Measurements from ENCODE around the gene SLC9A9. TPM values are rescaled to one million over a fixed set of nuclear protein-coding genes. Genes with fewer than 3 reads are reported as not detected.

The SLC9A9 gene
- total RNA-seq, 3 donors from 2014 or later (not counting 1 experiment from before 2014, with no cell fraction given): 24.0 to 29.1 (median 27.2) TPM

- H3K36me3 ChIP-seq (ENCODE audit: control insufficient read depth, insufficient read depth, low read length): no peaks in the 10 kb centered on the region
- H3K27me3 ChIP-seq (ENCODE audit: control insufficient read depth, insufficient read depth, low read length): no peaks in the 10 kb centered on the region
- ATAC-seq (no peak), DNase-seq (no peak)
- no peaks in the 10 kb centered on the region for H3K9me3 ChIP-seq (ENCODE audit: control insufficient read depth, insufficient read depth, low read length)
- H3K9me3 Mint-ChIP-seq: no peaks in the 10 kb centered on the region
- WGBS (ENCODE audit: insufficient coverage): 84% methylated on average over 4 of the region's 4 CpGs
- H3K4me1 ChIP-seq (ENCODE audit: control insufficient read depth, insufficient read depth, low read length): peaks cover 6% of the 10 kb centered on the region
- no peak overlapping the region for H3K4me3 Mint-ChIP-seq
- no peaks in the 10 kb centered on the region for H3K27me3 Mint-ChIP-seq (ENCODE audit: low read depth in 2 of 2)
- TF ChIP-seq CTCF (IDR thresholded peaks at IDR 0.05): no peak
- no peak overlapping the region for H3K4me3 ChIP-seq (ENCODE audit: low read length)
- peaks cover 18 to 20% of the 10 kb centered on the region in 2 donors for H3K4me1 Mint-ChIP-seq
- intact Hi-C loops (cut with micrococcal nuclease): no loop called here
- no peaks in the 10 kb centered on the region for H3K36me3 Mint-ChIP-seq
- no peak overlapping the region for H3K27ac Mint-ChIP-seq
- H3K27ac ChIP-seq (ENCODE audit: low read length): no peak overlapping the region
Measured at GRCh38 chr3:143358793-143359491, 489.3 kb downstream of the SLC9A9 start.

- H3K9me3 Mint-ChIP-seq: no peaks in the 10 kb centered on the region
- H3K27me3 ChIP-seq (ENCODE audit: control insufficient read depth, insufficient read depth, low read length): no peaks in the 10 kb centered on the region
- H3K4me3 Mint-ChIP-seq: no peak overlapping the region
- WGBS (ENCODE audit: insufficient coverage): 75% methylated on average over 1 of the region's 2 CpGs
- H3K4me1 Mint-ChIP-seq: peaks cover 13 to 18% of the 10 kb centered on the region in 2 donors
- H3K27ac ChIP-seq (ENCODE audit: low read length): no peak overlapping the region
- no peaks in the 10 kb centered on the region for H3K27me3 Mint-ChIP-seq (ENCODE audit: low read depth in 2 of 2)
- H3K36me3 ChIP-seq (ENCODE audit: control insufficient read depth, insufficient read depth, low read length): no peaks in the 10 kb centered on the region
- no peak for DNase-seq
- H3K36me3 Mint-ChIP-seq: no peaks in the 10 kb centered on the region
- no peak for ATAC-seq
- no peak for TF ChIP-seq CTCF (IDR thresholded peaks at IDR 0.05)
- no peaks in the 10 kb centered on the region for H3K9me3 ChIP-seq (ENCODE audit: control insufficient read depth, insufficient read depth, low read length)
- H3K4me1 ChIP-seq (ENCODE audit: control insufficient read depth, insufficient read depth, low read length): peaks cover 6% of the 10 kb centered on the region
- no peak overlapping the region for H3K27ac Mint-ChIP-seq
- intact Hi-C loops (cut with micrococcal nuclease): no loop called here
- no peak overlapping the region for H3K4me3 ChIP-seq (ENCODE audit: low read length)
Measured at GRCh38 chr3:143358155-143358792, 490.0 kb downstream of the SLC9A9 start.

- no peak for TF ChIP-seq CTCF (IDR thresholded peaks at IDR 0.05)
- 100% methylated on average over 3 of the region's 3 CpGs for WGBS (ENCODE audit: insufficient coverage)
- DNase-seq (no peak), ATAC-seq (no peak)
- Mint-ChIP-seq H3K4me1 (peaks cover 12 to 13% of the 10 kb centered on the region in 2 donors), H3K36me3 (no peaks in the 10 kb centered on the region), H3K4me3 (no peak overlapping the region), H3K27me3 (ENCODE audit: low read depth in 2 of 2) (no peaks in the 10 kb centered on the region), H3K27ac (no peak overlapping the region), H3K9me3 (no peaks in the 10 kb centered on the region)
- intact Hi-C loops (cut with micrococcal nuclease): no loop called here
- Histone ChIP-seq H3K36me3 (ENCODE audit: control insufficient read depth, insufficient read depth, low read length) (no peaks in the 10 kb centered on the region), H3K4me3 (ENCODE audit: low read length) (no peak overlapping the region), H3K4me1 (ENCODE audit: control insufficient read depth, insufficient read depth, low read length) (peaks cover 2% of the 10 kb centered on the region), H3K9me3 (ENCODE audit: control insufficient read depth, insufficient read depth, low read length) (no peaks in the 10 kb centered on the region), H3K27me3 (ENCODE audit: control insufficient read depth, insufficient read depth, low read length) (no peaks in the 10 kb centered on the region), H3K27ac (ENCODE audit: low read length) (no peak overlapping the region)
Measured at GRCh38 chr3:143357700-143358099, 490.6 kb downstream of the SLC9A9 start.

Data from natural killer cell (primary cell).